Esophagus muscularis mucosa (tissue), 3 donors: ENCODE results near the gene GSG1L.

Experiments used
- EP300 ChIP-seq: sonication (generic); formaldehyde crosslinking; IDR thresholded peaks from one replicate; pipeline ENCODE4 v1.6.1; 2017; ENCODE audit warnings: antibody characterized with exemption
- TF ChIP-seq, protein P1 (sequence below), 3 experiments: fragments of 200-600 bp in 2 of 3; fragments of 450-650 bp in 1 of 3; sonication (generic) in 2 of 3; IDR thresholded peaks; one replicate each; pipeline ENCODE4 v1.5.1; 2017 to 2019; ENCODE audit warnings: antibody characterized with exemption in 3 of 3, mild to moderate bottlenecking in 2 of 3, moderate library complexity in 1 of 3

DNA sequence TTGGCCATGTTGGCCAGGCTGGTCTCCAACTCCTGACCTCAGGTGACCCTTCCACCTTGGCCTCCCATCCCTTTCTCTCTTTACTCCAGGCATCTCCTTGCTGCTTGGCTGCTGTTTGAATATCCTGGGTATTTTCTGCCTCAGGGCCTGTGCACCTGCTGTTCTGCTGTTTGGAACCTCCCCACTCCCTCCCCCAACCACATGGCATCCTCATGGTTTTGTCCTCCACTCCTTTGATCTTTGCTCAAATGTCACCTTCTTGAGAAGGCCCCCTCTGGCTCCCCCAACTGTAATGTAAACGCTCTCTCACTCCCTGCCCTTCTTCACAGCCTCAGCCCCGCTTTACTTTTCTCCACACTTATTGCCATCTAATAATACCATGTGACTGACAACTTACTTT, 152.0 kb downstream of the GSG1L start:
- TF ChIP-seq, protein P1, sequence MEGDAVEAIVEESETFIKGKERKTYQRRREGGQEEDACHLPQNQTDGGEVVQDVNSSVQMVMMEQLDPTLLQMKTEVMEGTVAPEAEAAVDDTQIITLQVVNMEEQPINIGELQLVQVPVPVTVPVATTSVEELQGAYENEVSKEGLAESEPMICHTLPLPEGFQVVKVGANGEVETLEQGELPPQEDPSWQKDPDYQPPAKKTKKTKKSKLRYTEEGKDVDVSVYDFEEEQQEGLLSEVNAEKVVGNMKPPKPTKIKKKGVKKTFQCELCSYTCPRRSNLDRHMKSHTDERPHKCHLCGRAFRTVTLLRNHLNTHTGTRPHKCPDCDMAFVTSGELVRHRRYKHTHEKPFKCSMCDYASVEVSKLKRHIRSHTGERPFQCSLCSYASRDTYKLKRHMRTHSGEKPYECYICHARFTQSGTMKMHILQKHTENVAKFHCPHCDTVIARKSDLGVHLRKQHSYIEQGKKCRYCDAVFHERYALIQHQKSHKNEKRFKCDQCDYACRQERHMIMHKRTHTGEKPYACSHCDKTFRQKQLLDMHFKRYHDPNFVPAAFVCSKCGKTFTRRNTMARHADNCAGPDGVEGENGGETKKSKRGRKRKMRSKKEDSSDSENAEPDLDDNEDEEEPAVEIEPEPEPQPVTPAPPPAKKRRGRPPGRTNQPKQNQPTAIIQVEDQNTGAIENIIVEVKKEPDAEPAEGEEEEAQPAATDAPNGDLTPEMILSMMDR (IDR thresholded peaks at IDR 0.05) = no peak
- TF ChIP-seq EP300 = no peak
